NCI-H446 treated with DMSO at 0.1 percent for 48 hours (cell line): ENCODE results near the gene CLEC2L.
A peak's percentile ranks its signal among the peaks of the same experiment; 100 is the strongest.
"Not testable (repeated sequence)": the region's sequence is repeated elsewhere in the genome, so short reads cannot be mapped to it uniquely, and the experiment has no call there.

Source experiments
- DNase-seq: peaks from one replicate; lab custom pipeline; 2025; lab: John Stamatoyannopoulos, UW

CLEC2L gene

DNA sequence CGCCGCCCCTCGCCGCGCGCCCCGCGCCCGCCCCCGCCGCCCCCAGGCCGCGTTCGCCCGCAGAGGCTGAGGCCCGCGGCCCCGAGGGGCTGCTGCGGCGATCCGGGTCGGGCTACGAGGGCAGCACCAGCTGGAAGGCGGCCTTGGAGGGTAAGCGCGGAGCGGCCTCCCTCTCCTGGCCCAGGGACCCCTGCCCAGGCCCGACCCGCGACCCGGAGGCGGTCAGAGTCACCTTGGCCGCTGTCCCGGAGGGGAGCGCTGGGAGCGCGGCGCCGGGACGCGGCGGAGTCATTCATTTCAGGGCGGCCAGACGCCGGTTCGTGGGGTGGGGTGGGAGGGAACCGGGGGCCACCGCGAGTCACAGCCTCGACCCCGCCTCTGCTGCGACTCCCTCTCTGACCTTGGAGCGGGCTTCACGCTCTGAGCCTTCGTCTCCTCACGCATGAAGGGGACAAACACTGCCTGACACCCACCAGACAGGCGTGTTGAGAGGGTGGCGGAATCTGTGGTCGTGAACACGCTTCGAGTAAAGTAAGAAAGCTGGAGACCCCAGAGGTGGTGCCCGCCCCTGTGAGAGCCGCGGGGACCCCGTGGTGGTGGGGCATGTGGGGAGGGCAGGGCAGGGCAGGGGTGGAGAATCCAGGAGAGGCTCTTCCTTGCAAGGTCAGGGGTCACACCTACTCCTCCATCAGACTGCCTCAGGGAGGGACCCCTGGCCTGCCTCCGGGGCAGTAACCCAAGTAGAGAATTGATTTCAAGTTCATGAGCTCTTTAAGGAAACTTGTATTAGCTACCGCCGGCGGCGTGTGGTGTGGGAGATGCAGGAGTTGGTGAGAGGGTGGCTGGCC is 707 bp downstream of the CLEC2L start:
- no peak for DNase-seq

- no peak for DNase-seq
Measured at GRCh38 chr7:139525239-139525638, 1.8 kb downstream of the CLEC2L start.

GRCh38 chr7:139525750-139526149 is 2.3 kb downstream of the CLEC2L start:
- no peak for DNase-seq

GRCh38 chr7:139526578-139527544 is 3.4 kb downstream of the CLEC2L start:
- DNase-seq, result no peak

DNA sequence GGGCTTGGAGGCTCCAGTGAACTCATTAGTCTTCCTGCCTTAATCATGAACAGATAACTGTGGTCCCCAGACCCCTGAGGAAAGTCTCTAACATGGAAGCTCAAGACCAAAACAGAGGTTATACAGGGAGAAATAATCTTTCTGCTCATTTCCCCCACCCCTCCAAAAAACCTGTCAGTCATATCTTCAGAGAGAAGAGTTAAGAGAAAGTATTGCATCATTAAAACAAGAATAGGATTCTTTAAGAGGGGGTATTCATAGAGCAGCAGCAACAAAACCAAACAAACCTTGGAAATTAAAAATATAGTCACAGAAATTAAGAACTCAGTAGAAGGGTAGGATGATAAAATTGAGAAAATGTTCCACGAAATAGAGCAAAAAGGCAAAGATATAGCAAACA is 7.6 kb downstream of the CLEC2L start:
- DNase-seq, result no peak

- DNase-seq, result no peak
Measured at GRCh38 chr7:139532636-139533155, 9.2 kb downstream of the CLEC2L start.

DNA sequence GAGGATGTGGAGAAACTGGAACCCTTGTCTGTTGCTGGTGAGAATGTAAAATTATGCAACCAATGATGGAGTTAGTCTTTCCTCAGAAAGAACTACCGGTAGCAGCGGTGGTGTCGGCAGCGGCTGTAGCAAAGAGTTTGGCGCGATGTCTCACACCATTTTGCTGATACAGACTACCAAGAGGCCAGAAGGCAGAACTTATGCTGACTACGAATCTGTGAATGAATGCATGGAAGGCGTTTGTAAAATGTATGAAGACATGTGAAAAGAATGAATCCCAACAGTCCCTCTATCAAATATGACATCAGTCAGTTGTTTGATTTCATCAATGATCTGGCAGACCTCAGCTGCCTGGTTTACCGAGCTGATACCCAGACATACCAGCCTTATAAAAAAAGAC is 10.6 kb downstream of the CLEC2L start:
- no peak for DNase-seq

DNA sequence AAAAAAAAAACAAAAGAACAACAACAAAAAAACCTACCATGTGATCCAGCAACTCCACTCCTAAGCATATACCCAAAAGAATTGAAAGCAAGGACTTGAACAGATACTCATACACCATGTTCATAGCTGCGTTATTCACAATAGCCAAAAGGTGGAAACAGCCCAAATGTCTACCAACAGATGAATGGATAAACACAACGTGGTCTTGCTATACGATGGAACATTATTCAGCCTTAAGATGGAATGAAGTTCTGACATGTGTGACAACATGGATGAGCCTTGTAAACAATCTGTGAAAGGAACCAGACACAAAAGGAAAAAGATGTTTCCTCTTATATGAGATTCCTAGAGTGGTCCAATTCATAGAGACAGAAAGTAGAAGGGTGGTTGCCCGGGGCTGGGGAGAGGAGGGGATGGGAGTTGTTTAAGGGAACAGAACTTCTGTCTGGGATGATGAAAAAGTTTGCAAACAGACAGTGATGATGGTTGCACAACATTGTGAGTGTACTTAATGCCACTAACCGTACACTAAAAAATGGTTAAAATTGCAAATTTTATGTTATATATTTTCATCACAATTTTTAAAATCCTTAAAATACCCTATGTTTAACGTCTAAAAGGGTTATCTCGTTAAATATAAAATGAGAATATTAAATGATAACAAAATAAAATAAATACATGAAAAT is 11.6 kb downstream of the CLEC2L start:
- no peak for DNase-seq

GRCh38 chr7:139536152-139536551 is 12.7 kb downstream of the CLEC2L start:
- DNase-seq, result no peak

- DNase-seq, result peak; percentile 4
Measured at GRCh38 chr7:139538881-139539635, 15.6 kb downstream of the CLEC2L start.

- no peak for DNase-seq
Measured at GRCh38 chr7:139540203-139540602, 16.7 kb downstream of the CLEC2L start.

GRCh38 chr7:139541600-139542307 is 18.3 kb downstream of the CLEC2L start:
- no peak for DNase-seq

GRCh38 chr7:139542308-139543151 is 19.0 kb downstream of the CLEC2L start:
- DNase-seq, result no peak

DNA sequence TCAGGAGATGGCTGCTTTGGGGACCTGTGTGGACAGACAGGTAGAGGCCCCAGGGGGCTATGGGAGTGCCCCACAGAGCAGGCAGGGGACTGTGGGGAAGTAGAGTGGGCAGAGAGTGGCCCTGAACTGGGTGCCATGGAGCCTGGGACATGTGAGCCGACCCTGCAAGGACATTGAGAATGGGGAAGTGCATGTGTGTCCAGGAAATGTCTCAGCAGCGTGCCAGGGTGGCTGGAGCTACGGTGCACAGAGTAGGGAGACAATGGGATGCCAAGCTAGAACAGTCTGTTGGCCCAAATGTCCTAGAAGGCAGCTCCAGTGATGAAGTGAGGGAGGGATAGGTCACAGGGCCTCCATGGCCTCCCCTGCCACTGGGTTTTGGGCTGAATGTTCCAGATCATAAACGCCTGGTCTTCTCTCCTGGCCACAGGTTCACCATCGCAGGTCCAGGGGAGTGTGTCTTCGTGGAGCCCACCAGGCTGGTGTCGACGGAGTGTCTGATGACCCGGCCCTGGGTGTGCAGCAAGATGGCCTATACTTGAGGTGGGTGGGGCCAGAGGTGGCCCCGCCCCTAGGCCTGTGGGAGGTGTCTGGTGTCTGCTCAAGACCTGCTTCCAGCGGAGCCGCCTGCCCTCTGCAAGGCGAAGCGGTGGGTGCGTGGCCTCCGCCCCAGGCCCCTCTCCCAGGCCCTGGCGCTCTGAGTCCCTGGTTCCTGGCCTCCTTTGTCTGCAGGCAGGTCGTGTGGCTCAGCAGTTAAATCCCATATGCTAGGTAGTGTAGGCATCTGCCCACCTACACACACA is 20.5 kb downstream of the CLEC2L start:
- DNase-seq, result no peak

- no peak for DNase-seq
Measured at GRCh38 chr7:139544645-139545044, 21.2 kb downstream of the CLEC2L start.

GRCh38 chr7:139548302-139549028 is 25.0 kb downstream of the CLEC2L start:
- DNase-seq, result no peak

- not testable (repeated sequence) for DNase-seq
Measured at GRCh38 chr7:139553991-139554700, 30.7 kb downstream of the CLEC2L start.
